T-helper 2 cell (primary cell): ENCODE results near the gene AJAP1.

Experiments used
- DNase-seq, 5 experiments: peaks; one replicate each; pipeline versions ENCODE4 v3.0.0 to v3.0.0-alpha.2; 2012 to 2022

AJAP1 gene

GRCh38 chr1:4684864-4685522, 30.6 kb downstream of the AJAP1 start:
- no peak for DNase-seq

GRCh38 chr1:4685523-4685865, 31.1 kb downstream of the AJAP1 start:
- DNase-seq, result no peak

GRCh38 chr1:4687943-4688342, 33.5 kb downstream of the AJAP1 start:
- DNase-seq, result no peak

GRCh38 chr1:4689271-4689935, 35.0 kb downstream of the AJAP1 start:
- DNase-seq, result no peak

- DNase-seq, result no peak
Observed at GRCh38 chr1:4689941-4690635, 35.7 kb downstream of the AJAP1 start.

- no peak for DNase-seq
Observed at GRCh38 chr1:4690951-4691675, 36.7 kb downstream of the AJAP1 start.

- DNase-seq, result no peak
Observed at GRCh38 chr1:4691766-4692405, 37.5 kb downstream of the AJAP1 start.

GRCh38 chr1:4692437-4692836, 38.0 kb downstream of the AJAP1 start:
- DNase-seq, result no peak

GRCh38 chr1:4693331-4693730, 38.9 kb downstream of the AJAP1 start:
- DNase-seq, result no peak

- DNase-seq, result no peak
Observed at GRCh38 chr1:4693891-4694290, 39.5 kb downstream of the AJAP1 start.

- DNase-seq, result no peak
Observed at GRCh38 chr1:4694492-4694891, 40.1 kb downstream of the AJAP1 start.

- DNase-seq, result no peak
Observed at GRCh38 chr1:4695241-4695640, 40.8 kb downstream of the AJAP1 start.

GRCh38 chr1:4696161-4696745, 41.8 kb downstream of the AJAP1 start:
- DNase-seq, result no peak

GRCh38 chr1:4696753-4697152, 42.3 kb downstream of the AJAP1 start:
- no peak for DNase-seq

GRCh38 chr1:4697801-4698200, 43.4 kb downstream of the AJAP1 start:
- no peak for DNase-seq

- DNase-seq, result no peak
Observed at GRCh38 chr1:4698911-4699310, 44.5 kb downstream of the AJAP1 start.

- no peak for DNase-seq
Observed at GRCh38 chr1:4699376-4700301, 45.2 kb downstream of the AJAP1 start.

- no peak for DNase-seq
Observed at GRCh38 chr1:4700801-4701200, 46.4 kb downstream of the AJAP1 start.

- DNase-seq, result no peak
Observed at GRCh38 chr1:4701276-4701675, 46.9 kb downstream of the AJAP1 start.

GRCh38 chr1:4702464-4702863, 48.1 kb downstream of the AJAP1 start:
- DNase-seq, result no peak

GRCh38 chr1:4702932-4703331, 48.5 kb downstream of the AJAP1 start:
- no peak for DNase-seq
